Liver (tissue), 9 donors: ENCODE results near the gene SFXN3. TPM values are rescaled to one million over a fixed set of nuclear protein-coding genes. Genes with fewer than 3 reads are reported as not detected.

Experiments
- DNase-seq: peaks from one replicate; pipeline ENCODE4 v3.0.0-alpha.2; 2017; ENCODE audit warnings: low spot score
- H3K27ac ChIP-seq, 2 donors: one replicate each; pipeline ENCODE4 v1.7.0; 2013; ENCODE audit warnings: inconsistent platforms in 2 of 2, low read length in 2 of 2, control low read depth in 1 of 2, low read depth in 1 of 2, mild to moderate bottlenecking in 1 of 2
- H3K27me3 ChIP-seq, 4 donors: one replicate each; pipeline versions ENCODE4 v1.6.1 to v1.7.0; 2013; ENCODE audit warnings: low read length in 3 of 4, inconsistent platforms in 1 of 4, mild to moderate bottlenecking in 1 of 4, moderate library complexity in 1 of 4; ENCODE audit not compliant: control insufficient read depth in 4 of 4, insufficient read depth in 4 of 4
- H3K36me3 ChIP-seq, 4 donors: one replicate each; pipeline versions ENCODE4 v1.6.1 to v1.7.0; 2013; ENCODE audit warnings: low read length in 3 of 4, mild to moderate bottlenecking in 3 of 4, low read depth in 1 of 4, moderate library complexity in 1 of 4; ENCODE audit not compliant: control insufficient read depth in 4 of 4, insufficient read depth in 3 of 4
- H3K4me1 ChIP-seq, 4 donors: one replicate each; pipeline versions ENCODE4 v1.6.1 to v1.7.0; 2013; ENCODE audit warnings: low read length in 3 of 4, mild to moderate bottlenecking in 3 of 4, moderate library complexity in 1 of 4; ENCODE audit not compliant: control insufficient read depth in 4 of 4, insufficient read depth in 4 of 4
- H3K4me3 ChIP-seq, 3 donors: one replicate each; pipeline versions ENCODE4 v1.6.1 to v1.7.0; 2013; ENCODE audit warnings: low read length in 3 of 3, control low read depth in 1 of 3, low read depth in 1 of 3, mild to moderate bottlenecking in 1 of 3
- H3K9ac ChIP-seq, 2 donors: one replicate each; pipeline ENCODE4 v1.7.0; 2013; ENCODE audit warnings: low read length in 2 of 2, mild to moderate bottlenecking in 2 of 2, moderate library complexity in 2 of 2, control low read depth in 1 of 2, low read depth in 1 of 2
- H3K9me3 ChIP-seq, 4 donors: one replicate each; pipeline versions ENCODE4 v1.6.1 to v1.7.0; 2013; ENCODE audit warnings: low read length in 3 of 4; ENCODE audit not compliant: control insufficient read depth in 4 of 4
- ATF3 ChIP-seq: IDR thresholded peaks from 2 replicates; pipeline ENCODE4 v1.6.1; 2016; ENCODE audit warnings: antibody characterized with exemption
- CTCF ChIP-seq: fragments of 150-350 bp; IDR thresholded peaks from 2 replicates; pipeline ENCODE4 v1.5.1; 2017; ENCODE audit warnings: improper control_type of control experiment, low read depth, low read length; ENCODE audit not compliant: missing input control
- EGR1 ChIP-seq, 2 donors: IDR thresholded peaks; 2 replicates each; pipeline ENCODE4 v1.6.1; 2016 to 2018; ENCODE audit warnings: antibody characterized with exemption in 2 of 2, low read depth in 2 of 2
- FOXA1 ChIP-seq: IDR thresholded peaks from 2 replicates; pipeline ENCODE4 v1.6.1; 2016; ENCODE audit warnings: antibody characterized with exemption
- FOXA2 ChIP-seq: IDR thresholded peaks from 2 replicates; pipeline ENCODE4 v1.6.1; 2016; ENCODE audit warnings: antibody characterized with exemption
- GABPA ChIP-seq, 2 donors: IDR thresholded peaks in 1 of 2; conservative IDR thresholded peaks in 1 of 2; 2 replicates each; pipeline ENCODE4 v1.6.1; 2016; ENCODE audit warnings: antibody characterized with exemption in 2 of 2, mild to moderate bottlenecking in 1 of 2, moderate library complexity in 1 of 2
- HNF4A ChIP-seq, 2 donors: conservative IDR thresholded peaks; 2 replicates each; pipeline ENCODE4 v1.6.1; 2016; ENCODE audit warnings: antibody characterized with exemption in 2 of 2, mild to moderate bottlenecking in 2 of 2
- HNF4G ChIP-seq: IDR thresholded peaks from 2 replicates; pipeline ENCODE4 v1.6.1; 2016; ENCODE audit warnings: antibody characterized with exemption
- JUND ChIP-seq, 2 donors: IDR thresholded peaks; 2 replicates each; pipeline ENCODE4 v1.6.1; 2016; ENCODE audit warnings: antibody characterized with exemption in 2 of 2
- MAX ChIP-seq: IDR thresholded peaks from 2 replicates; pipeline ENCODE4 v1.6.1; 2016; ENCODE audit warnings: antibody characterized with exemption
- NR2F2 ChIP-seq: IDR thresholded peaks from 2 replicates; pipeline ENCODE4 v1.6.1; 2016; ENCODE audit warnings: antibody characterized with exemption
- RAD21 ChIP-seq, 2 donors: IDR thresholded peaks; 2 replicates each; pipeline ENCODE4 v1.6.1; 2016; ENCODE audit warnings: antibody characterized with exemption in 2 of 2, mild to moderate bottlenecking in 2 of 2
- REST ChIP-seq: IDR thresholded peaks from 2 replicates; pipeline ENCODE4 v1.6.1; 2016; ENCODE audit warnings: antibody characterized with exemption, mild to moderate bottlenecking
- RXRA ChIP-seq, 2 donors: IDR thresholded peaks; 2 replicates each; pipeline ENCODE4 v1.6.1; 2017 to 2018; ENCODE audit warnings: antibody characterized with exemption in 2 of 2, mild to moderate bottlenecking in 1 of 2
- SP1 ChIP-seq: IDR thresholded peaks from 2 replicates; pipeline ENCODE4 v1.6.1; 2018; ENCODE audit warnings: antibody characterized with exemption, mild to moderate bottlenecking
- TAF1 ChIP-seq: conservative IDR thresholded peaks from 2 replicates; pipeline ENCODE4 v1.6.1; 2016; ENCODE audit warnings: antibody characterized with exemption, mild to moderate bottlenecking
- YY1 ChIP-seq: IDR thresholded peaks from 2 replicates; pipeline ENCODE4 v1.6.1; 2016; ENCODE audit warnings: antibody characterized with exemption, mild to moderate bottlenecking
- ZBTB33 ChIP-seq: IDR thresholded peaks from 2 replicates; pipeline ENCODE4 v1.6.1; 2016; ENCODE audit warnings: antibody characterized with exemption
- WGBS: extraction: QIAGEN DNeasy Blood & Tissue Kit; methylation state at CpG from one replicate; pipeline ENCODE4 v1.1.7; 2013; 5-methylcytosine and 5-hydroxymethylcytosine counted together
- polyA plus RNA-seq, 2 donors: library from polyadenylated mRNA; stranded (reverse) in 1 of 2; unstranded in 1 of 2; fragments of 200-250 nt in 1 of 2; fragments of >200 nt in 1 of 2; fragmentation: Nextera tagmentation in 1 of 2; extraction: Ambion mirVana in 1 of 2; gene quantifications; one replicate each; pipeline versions ENCODE4 v1.2.1 to v1.2.3, GENCODE V29; 2013 to 2015
- total RNA-seq, 2 donors: library from RNA; depleted of rRNA; stranded (reverse); fragments of >200 nt; gene quantifications; one replicate each; pipeline ENCODE4 v1.2.3, GENCODE V29; 2014
- donor health status: healthy.
- donor health status: healthy.
- donor health status: healthy.
- donor health status: healthy.
- donor health status: healthy.

Gene SFXN3
- total and polyA plus RNA-seq, 4 donors = 1.7 to 11.1 (median 6.3) TPM

GRCh38 chr10:101015582-101015973 lies 15.5 kb upstream of the SFXN3 start:
- Histone ChIP-seq H3K9ac (no peak overlapping the region), H3K27ac (no peak overlapping the region), H3K4me1 (peaks cover 2 to 13% (median 3%) of the 10 kb centered on the region in 4 donors), H3K36me3 (no peaks in the 10 kb centered on the region), H3K4me3 (no peak overlapping the region), H3K9me3 (no peaks in the 10 kb centered on the region), H3K27me3 (peaks cover 0 to 2% (median under 1%) of the 10 kb centered on the region in 4 donors)
- TF ChIP-seq ZBTB33 = no peak
- no peak for TF ChIP-seq ATF3
- no peak for TF ChIP-seq HNF4G
- TF ChIP-seq GABPA (IDR thresholded peaks at IDR 0.05 in 1 of 2, conservative IDR thresholded peaks at IDR 0.05 in 1 of 2) = no peak
- no peak for TF ChIP-seq EGR1 (IDR thresholded peaks at IDR 0.05; ENCODE audit: low read depth in 2 of 2)
- no peak for TF ChIP-seq TAF1
- TF ChIP-seq CTCF = no peak
- TF ChIP-seq REST = no peak
- 88% methylated on average over 8 of the region's 8 CpGs for WGBS
- DNase-seq = no peak

- H3K4me1 ChIP-seq = peaks cover 2 to 13% (median 3%) of the 10 kb centered on the region in 4 donors
- 84% methylated on average over 5 of the region's 5 CpGs for WGBS
Measured at GRCh38 chr10:101016814-101017213, 14.2 kb upstream of the SFXN3 start.

More at GRCh38 chr10:101016814-101017213, 14.2 kb upstream of the SFXN3 start:
- Histone ChIP-seq H3K9ac (no peak overlapping the region), H3K27me3 (peaks cover 0 to 2% (median under 1%) of the 10 kb centered on the region in 4 donors), H3K9me3 (no peaks in the 10 kb centered on the region), H3K4me3 (no peak overlapping the region), H3K27ac (no peak overlapping the region), H3K36me3 (no peaks in the 10 kb centered on the region)
- no peak for DNase-seq
- TF ChIP-seq REST = no peak
- TF ChIP-seq SP1 = no peak
- TF ChIP-seq FOXA1 = no peak
- TF ChIP-seq HNF4G = no peak
- no peak for TF ChIP-seq TAF1
- TF ChIP-seq GABPA (IDR thresholded peaks at IDR 0.05 in 1 of 2, conservative IDR thresholded peaks at IDR 0.05 in 1 of 2) = no peak
- TF ChIP-seq RXRA (IDR thresholded peaks at IDR 0.05) = no peak
- TF ChIP-seq FOXA2 = no peak
- no peak for TF ChIP-seq MAX
- TF ChIP-seq ZBTB33 = no peak
- TF ChIP-seq NR2F2 = no peak
- no peak for TF ChIP-seq YY1
- TF ChIP-seq RAD21 (IDR thresholded peaks at IDR 0.05) = no peak
- no peak for TF ChIP-seq ATF3
- TF ChIP-seq EGR1 (IDR thresholded peaks at IDR 0.05; ENCODE audit: low read depth in 2 of 2) = no peak
- no peak for TF ChIP-seq HNF4A (conservative IDR thresholded peaks at IDR 0.05)
- no peak for TF ChIP-seq JUND (IDR thresholded peaks at IDR 0.05)
